GM21381 (cell line): Measurements from ENCODE around the gene KRT71.

Source experiments
- ATAC-seq: cut with Tn5 transposase; IDR thresholded peaks from one replicate; pipeline ENCODE4 v1.9.1; 2021; ENCODE audit warnings: mild to moderate bottlenecking, moderate library complexity; ENCODE audit not compliant: unreplicated experiment

Gene KRT71

DNA sequence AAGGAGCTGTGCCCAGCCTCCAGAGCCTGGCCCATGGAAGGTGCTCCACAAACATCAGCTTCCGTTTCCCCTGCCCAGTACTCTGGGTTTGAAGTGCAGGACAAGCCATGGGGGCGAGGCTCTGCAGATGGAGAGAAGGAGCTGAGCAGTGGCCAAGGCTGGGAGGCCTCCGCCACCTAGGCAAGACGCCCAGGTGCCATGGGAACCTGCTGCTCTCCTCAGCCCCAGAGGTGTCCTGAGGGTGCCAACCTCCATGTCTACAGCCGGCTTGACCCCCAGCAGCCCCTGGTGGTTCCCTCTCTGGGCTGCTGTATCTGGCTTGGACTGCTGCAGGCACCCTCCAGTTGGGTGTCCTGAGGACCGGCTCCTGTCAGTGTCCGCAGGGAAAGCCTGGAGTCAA, 12.4 kb downstream of the KRT71 start:
- ATAC-seq: no peak

DNA sequence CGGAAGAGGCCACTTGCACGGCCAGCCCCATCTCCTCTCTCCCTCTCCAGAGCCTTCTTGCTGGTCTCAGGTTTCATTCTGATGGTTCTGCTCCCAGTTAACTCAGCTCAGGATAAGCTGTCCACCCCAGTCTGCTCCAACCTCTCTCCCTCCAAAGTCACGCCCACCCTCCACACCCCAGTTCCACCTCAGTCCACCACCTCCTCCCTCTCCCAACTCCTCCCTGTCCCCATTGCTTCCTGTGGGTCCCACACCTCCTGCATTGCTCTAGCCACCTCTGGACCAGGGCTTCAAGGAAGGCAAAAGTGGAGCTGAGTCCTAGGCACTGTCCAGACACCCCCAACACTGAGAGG, 13.1 kb downstream of the KRT71 start:
- ATAC-seq: no peak

- no peak for ATAC-seq
Measured at GRCh38 chr12:52539083-52539820, 13.7 kb downstream of the KRT71 start.

DNA sequence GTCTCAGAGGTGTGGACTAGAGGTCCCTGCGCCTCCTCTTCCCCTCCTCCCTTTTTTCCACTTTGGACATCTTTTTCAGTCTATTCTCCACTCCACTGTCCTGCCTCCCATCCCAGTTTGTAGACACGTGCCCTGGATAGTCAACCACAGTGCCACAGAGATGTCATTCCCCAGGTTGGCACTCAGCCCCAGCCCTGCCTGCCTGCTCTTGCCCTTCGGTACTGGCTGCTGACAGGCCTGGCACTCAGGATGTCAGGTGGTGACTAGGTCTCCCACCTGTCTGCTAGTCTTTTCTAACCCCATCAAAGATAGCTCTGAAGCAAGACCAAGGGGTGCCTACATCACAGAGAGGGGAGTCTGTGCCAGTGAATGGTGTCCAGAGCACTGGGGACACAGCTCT, 15.8 kb downstream of the KRT71 start:
- ATAC-seq: no peak

DNA sequence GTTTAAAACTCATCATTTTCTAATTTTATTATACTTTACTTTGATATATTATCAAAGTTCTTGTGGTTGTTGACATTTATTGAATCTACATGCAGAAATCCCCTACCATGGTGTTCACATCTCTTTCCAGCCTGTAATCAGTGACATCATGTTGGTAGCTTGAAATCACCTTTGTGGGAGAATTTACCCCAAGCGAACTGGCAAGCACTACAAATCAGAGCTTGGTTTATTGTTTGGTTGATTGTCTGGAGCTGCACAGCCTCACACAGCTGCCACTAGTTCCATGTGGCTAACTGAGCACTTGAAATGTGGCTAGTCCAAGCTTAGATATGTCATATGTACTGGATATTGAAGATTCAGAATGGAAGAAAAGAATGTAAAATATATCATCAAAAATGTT, 17.4 kb downstream of the KRT71 start:
- ATAC-seq: no peak

DNA sequence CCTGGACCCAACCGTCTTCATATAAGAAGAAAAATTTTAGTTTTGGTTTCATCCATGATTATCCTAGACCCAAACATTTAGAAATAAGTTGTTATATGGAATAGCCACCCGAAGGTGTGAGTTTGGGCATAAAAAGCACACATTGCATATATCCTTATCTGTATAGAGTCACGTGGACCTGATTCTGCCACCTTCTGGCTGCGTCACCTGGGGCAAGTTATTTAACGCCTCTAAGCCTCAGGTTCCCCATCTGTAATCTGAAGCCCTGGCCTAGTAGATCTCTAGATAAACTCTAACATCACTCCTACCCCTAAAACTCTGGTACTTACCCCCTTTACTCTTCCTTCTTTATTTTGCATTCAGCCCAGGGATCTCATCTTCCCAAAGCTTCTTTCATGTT, 18.5 kb downstream of the KRT71 start:
- ATAC-seq: no peak

- no peak for ATAC-seq
Measured at GRCh38 chr12:52533686-52534470, 19.1 kb downstream of the KRT71 start.

DNA sequence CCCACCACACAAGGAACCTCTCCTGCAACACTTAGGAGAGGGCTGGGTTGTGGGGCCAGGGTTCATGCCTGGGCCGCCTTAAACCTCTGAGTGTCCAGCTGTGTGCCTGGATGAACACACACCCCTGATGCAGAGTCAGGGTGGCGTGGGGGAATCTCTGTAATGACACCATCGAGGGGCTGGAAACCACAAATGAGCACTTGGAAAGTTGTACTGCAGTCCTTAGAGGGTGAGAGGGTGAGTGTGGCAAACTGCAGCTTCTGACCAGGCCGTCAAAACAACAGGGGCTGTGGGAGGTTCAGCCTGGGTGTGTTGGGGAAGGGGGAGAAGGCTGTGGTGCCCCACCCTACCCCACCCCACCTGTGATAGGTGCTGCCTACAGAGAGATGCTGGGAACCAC, 20.3 kb downstream of the KRT71 start:
- no peak for ATAC-seq

DNA sequence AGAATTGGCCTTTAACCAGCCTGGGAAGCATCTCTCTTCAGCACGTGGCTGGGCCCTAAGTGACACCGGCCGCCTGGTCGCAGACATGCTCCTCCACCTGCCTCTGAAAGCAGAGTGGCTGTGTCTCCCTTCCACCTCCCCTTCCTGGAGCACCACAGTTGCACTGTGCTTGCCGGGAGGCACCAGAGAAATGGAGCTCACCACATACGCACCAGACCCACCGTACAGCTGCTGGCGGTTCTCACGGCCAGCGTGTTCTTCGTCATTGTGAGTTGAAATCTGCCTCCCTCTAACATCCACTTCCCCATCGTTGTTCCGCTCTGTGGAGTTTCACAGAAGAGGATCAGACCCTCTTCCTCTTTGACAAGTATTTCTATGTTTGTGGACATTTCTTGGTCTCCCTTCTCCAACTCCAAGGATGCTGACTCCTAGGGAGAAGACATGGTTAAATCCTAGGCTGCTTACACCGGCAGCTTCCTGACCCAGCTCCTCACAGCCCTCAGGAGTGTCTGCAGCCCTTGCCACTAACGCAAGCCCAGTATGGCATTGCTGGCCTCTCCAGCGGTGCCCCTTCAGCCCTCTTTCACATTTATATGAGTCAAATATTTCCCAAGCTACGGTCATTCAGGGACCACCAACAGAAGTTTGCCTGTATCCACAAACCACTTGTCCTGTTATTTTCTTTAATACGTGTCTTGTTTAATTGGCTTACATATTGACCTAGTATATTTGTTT, 21.2 kb downstream of the KRT71 start:
- ATAC-seq: no peak

GRCh38 chr12:52530905-52531304, 22.0 kb downstream of the KRT71 start:
- no peak for ATAC-seq

- ATAC-seq: no peak
Measured at GRCh38 chr12:52530366-52530765, 22.6 kb downstream of the KRT71 start.

DNA sequence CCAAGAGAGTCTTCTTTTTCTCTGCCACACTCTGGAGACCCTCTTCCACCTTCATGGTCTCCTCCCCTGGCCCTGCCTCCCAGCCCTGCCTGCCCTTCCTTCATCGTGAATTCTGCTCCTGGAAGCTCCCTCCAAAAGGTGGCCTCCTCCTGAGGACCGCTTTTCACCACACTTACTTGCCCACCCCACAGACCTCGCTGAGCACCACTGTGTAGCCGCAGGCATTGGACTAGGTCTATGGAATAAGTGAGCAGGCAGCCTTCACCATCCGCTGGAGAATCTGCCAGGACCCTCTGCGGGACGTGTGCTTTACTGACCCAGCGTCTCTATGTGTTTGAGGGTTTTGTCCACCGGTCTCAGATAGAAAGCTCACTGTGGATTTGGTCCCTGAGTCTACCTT, 23.1 kb downstream of the KRT71 start:
- no peak for ATAC-seq

- ATAC-seq: no peak
Measured at GRCh38 chr12:52529417-52529816, 23.5 kb downstream of the KRT71 start.

DNA sequence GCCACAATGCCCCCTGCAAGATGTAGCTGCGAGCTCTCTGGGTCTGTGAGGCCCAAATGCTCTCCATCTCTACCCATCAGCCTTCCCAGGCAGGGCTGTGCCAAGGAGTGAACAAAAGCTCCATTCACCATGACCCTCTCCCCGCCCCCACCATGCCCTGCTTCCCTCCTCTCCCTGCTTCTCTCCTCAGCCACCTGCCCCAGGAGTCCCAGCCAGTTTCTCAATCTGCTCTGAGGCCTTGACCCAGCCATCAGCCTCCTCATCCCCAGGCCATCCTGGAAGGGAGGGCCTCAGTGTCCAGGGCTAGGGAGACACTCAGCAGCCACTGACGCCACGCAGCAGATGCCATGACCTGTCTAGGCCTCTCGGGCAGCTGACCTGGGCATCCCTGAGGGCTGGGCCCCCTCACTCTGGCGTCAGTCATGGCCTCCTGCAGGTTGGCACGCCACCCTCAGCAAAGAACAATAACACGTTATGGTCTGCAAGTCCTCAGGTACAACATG, 24.3 kb downstream of the KRT71 start:
- ATAC-seq: no peak

DNA sequence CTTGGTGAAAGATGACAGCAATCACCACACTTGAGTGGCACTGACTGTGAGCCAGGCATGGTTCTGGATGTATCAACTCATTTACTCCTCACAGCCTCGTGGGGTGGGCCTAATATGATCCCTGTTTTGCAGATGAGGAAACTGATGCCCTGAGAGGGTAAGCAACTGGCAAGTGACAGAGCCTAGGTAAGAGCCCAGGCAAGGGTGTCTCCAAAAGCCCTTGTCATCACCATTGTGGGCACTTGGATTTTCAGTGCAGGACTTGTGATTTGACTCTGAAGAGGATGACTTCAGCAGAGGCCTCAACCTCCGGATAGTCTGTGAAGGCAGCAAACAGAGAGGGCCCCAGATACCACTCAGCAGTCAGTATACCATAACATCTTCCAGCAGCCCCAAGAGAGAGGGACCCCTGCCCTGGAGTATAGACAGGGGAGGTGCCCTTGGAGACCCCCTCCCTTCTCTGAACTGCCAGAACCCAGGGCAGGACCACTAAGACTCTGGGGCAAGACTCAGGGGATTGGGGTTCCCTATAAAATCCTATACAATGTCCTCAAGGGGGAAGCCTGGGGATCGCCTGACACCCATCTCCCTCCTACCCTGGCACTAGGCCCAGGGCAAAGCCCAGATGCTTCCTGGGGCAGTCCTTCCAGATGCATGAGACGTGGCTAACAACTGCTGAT, 25.7 kb downstream of the KRT71 start:
- no peak for ATAC-seq

DNA sequence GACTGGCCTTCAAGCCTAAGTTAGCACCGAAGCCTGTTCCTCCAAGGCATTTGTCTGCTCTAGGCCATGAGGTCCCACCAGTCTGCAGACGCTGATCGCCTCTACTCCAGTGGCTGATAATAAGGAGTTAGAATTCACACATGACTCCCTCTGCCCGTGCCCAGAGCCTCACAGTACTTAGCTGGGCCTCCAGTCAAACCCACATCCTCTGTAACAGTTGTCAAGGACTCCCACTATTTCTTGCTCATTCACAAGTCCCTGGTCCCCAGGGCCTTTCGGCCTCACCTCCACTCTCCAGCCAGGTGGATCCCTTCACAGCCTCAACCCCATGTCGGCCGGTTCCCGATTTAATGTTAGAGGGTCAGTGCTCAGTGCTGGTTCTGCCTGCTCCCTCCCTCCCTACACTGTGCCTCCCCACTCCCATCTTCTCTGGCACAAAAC, 26.4 kb downstream of the KRT71 start:
- no peak for ATAC-seq

DNA sequence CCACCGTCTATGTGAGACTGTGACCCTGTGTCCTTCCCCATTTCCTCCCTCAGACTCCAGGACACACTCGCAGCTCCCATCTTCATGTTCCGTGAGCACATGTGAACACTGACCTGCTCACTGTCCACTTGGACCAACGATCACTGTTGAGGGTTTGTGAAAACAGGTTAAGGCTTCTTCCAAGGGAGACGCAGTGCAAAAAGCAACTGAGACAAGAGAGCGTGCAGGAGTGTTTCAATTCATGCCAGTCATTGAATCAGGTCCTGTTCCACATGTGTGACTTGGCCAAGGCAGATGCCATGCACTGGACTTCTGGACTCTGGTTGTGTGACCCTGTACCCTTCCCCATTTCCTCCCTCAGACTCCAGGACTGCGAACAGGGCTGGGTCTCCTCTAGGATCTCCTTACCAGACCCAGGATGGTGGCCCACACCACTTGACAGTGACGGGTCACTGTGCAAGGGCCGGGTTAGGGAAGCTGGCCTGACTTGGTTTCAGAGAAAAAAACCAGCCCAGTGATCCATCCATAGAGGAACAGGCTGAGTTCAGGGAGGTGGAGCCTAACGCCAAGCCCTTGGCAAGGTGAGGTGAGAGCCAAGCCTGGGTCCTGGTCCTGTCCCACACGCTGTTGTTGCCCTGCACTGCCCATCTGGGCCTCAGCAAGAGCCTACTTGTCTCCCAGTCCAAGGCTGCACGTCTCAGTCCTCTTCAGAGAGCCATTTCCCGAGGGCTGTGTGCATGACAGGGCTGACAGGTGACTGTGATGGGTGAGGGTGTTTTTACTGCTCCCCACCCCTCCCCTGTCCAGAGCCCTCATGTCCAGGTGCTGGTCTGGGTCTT, 27.1 kb downstream of the KRT71 start:
- no peak for ATAC-seq

- no peak for ATAC-seq
Measured at GRCh38 chr12:52524898-52525591, 27.9 kb downstream of the KRT71 start.

DNA sequence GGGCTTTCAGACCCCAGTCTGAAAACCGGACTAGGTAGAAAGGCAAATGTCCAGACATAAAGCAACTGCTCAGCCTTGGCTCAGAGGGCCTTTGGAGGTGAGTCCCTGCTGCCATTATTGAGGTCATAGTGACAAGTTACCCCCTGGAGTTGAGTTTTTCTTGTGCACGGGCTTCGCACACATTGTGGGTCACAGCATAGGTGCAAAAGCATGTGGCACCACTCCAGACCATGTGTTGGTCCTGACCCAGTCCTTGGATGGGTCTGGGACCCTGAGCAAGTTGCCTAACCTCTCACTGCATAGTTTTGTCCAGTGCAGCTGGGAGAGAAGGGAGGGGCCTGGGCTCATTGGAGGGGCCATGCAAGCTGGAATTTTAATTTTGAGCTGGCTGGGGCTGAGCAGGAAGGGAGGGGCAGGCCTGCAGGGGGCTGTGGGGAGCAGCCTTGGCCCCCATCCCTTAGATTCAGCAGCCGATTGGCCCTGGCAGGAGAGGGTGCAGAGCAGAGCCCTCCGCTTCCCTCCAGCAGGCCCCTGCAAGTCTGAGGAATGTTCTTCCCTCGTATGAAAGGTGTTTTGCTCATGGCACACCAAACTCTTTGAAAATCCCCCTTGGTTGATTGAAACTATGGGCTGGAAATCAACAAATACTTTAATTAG, 28.6 kb downstream of the KRT71 start:
- no peak for ATAC-seq
